ENCODE results near the gene NPIPA5.
"Not testable (repeated sequence)": the region's sequence is repeated elsewhere in the genome, so short reads cannot be mapped to it uniquely, and the experiment has no call there.

- not testable (repeated sequence) for TF ChIP-seq POLR2A (IDR thresholded peaks at IDR 0.05; ENCODE audit: low read depth, low read length); MAX (IDR thresholded peaks at IDR 0.05; ENCODE audit: insufficient read depth, insufficient read length); CTCF (IDR thresholded peaks at IDR 0.05; ENCODE audit: extremely low read depth in 1 of 2, insufficient read depth in 1 of 2, low read depth in 1 of 2, low read length in 2 of 2); EZH2 (IDR thresholded peaks at IDR 0.05; ENCODE audit: borderline replicate concordance, low read depth, low read length, severe bottlenecking); POLR2AphosphoS5 (IDR thresholded peaks at IDR 0.05; ENCODE audit: insufficient read depth, low read depth, low read length); MYC (IDR thresholded peaks at IDR 0.05; ENCODE audit: low read depth, low read length)
Measured at GRCh38 chr16:15404091-15404490, 26.0 kb upstream of the NPIPA5 start.
